ENCODE results near the gene MRPL44.

The MRPL44 gene

GRCh38 chr2:224009605-224010315 is 52.5 kb downstream of the MRPL44 start:
- Mint-ChIP-seq H3K9me3 (no peaks in the 10 kb centered on the region), H3K27me3 (ENCODE audit: low read depth, poor library complexity) (peaks cover 2% of the 10 kb centered on the region), H3K27ac (no peak overlapping the region), H3K4me1 (peaks cover 19% of the 10 kb centered on the region), H3K36me3 (ENCODE audit: low read depth) (no peaks in the 10 kb centered on the region), H3K4me3 (no peak overlapping the region)
- no peak for DNase-seq
- no peak for TF ChIP-seq CTCF (IDR thresholded peaks at IDR 0.05)

GRCh38 chr2:224011837-224012236 is 54.6 kb downstream of the MRPL44 start:
- DNase-seq: no peak
- Mint-ChIP-seq H3K27me3 (ENCODE audit: low read depth, poor library complexity) (peaks cover 3% of the 10 kb centered on the region), H3K36me3 (ENCODE audit: low read depth) (no peaks in the 10 kb centered on the region), H3K4me1 (peaks cover 19% of the 10 kb centered on the region), H3K9me3 (no peaks in the 10 kb centered on the region), H3K4me3 (no peak overlapping the region), H3K27ac (no peak overlapping the region)
- no peak for TF ChIP-seq CTCF (IDR thresholded peaks at IDR 0.05)

- no peak for TF ChIP-seq CTCF (IDR thresholded peaks at IDR 0.05)
- H3K27me3 Mint-ChIP-seq (ENCODE audit: low read depth, poor library complexity): peaks cover 6% of the 10 kb centered on the region
- no peaks in the 10 kb centered on the region for H3K9me3 Mint-ChIP-seq
- H3K4me1 Mint-ChIP-seq: peaks cover 28% of the 10 kb centered on the region
- no peaks in the 10 kb centered on the region for H3K36me3 Mint-ChIP-seq (ENCODE audit: low read depth)
- no peak overlapping the region for H3K4me3 Mint-ChIP-seq
- no peak overlapping the region for H3K27ac Mint-ChIP-seq
- no peak for DNase-seq
These were observed 57.1 kb downstream of the MRPL44 start for GRCh38 chr2:224014336-224014735.

GRCh38 chr2:224016963-224017362 is 59.7 kb downstream of the MRPL44 start:
- no peak for DNase-seq
- peaks cover 6% of the 10 kb centered on the region for H3K27me3 Mint-ChIP-seq (ENCODE audit: low read depth, poor library complexity)
- H3K9me3 Mint-ChIP-seq: peaks cover 8% of the 10 kb centered on the region
- H3K36me3 Mint-ChIP-seq (ENCODE audit: low read depth): peaks cover 7% of the 10 kb centered on the region
- H3K27ac Mint-ChIP-seq: no peak overlapping the region
- no peak for TF ChIP-seq CTCF (IDR thresholded peaks at IDR 0.05)
- no peak overlapping the region for H3K4me3 Mint-ChIP-seq
- peaks cover 26% of the 10 kb centered on the region for H3K4me1 Mint-ChIP-seq

Data from nephron progenitor cell (in vitro differentiated cells).